Stimulated activated CD8-positive, alpha-beta memory T cell treated with anti-CD3 and anti-CD28 coated beads, Interleukin-12 subunit alpha, Interleukin-12 subunit beta, amount 100 ng/mL, for 1 hour (primary cell): ENCODE data around the gene SIX2.

ENCODE experiments used
- DNase-seq: peaks from one replicate; pipeline ENCODE4 v3.0.0-alpha.2; 2020; ENCODE audit warnings: low read depth

SIX2 gene

GRCh38 chr2:45018023-45018422 lies 8.8 kb upstream of the SIX2 start:
- DNase-seq: no peak

- DNase-seq: no peak
Observed at GRCh38 chr2:45014831-45015230, 5.6 kb upstream of the SIX2 start.

GRCh38 chr2:45014016-45014702 lies 4.9 kb upstream of the SIX2 start:
- DNase-seq: no peak

GRCh38 chr2:45013229-45014015 lies 4.2 kb upstream of the SIX2 start:
- DNase-seq: no peak

- DNase-seq: no peak
Observed at GRCh38 chr2:45012733-45013132, 3.5 kb upstream of the SIX2 start.

- DNase-seq: no peak
Observed at GRCh38 chr2:45011621-45012602, 2.7 kb upstream of the SIX2 start.

GRCh38 chr2:45011121-45011520 lies 1.9 kb upstream of the SIX2 start:
- no peak for DNase-seq

GRCh38 chr2:45010702-45011012 lies 1.4 kb upstream of the SIX2 start:
- DNase-seq: no peak

DNA sequence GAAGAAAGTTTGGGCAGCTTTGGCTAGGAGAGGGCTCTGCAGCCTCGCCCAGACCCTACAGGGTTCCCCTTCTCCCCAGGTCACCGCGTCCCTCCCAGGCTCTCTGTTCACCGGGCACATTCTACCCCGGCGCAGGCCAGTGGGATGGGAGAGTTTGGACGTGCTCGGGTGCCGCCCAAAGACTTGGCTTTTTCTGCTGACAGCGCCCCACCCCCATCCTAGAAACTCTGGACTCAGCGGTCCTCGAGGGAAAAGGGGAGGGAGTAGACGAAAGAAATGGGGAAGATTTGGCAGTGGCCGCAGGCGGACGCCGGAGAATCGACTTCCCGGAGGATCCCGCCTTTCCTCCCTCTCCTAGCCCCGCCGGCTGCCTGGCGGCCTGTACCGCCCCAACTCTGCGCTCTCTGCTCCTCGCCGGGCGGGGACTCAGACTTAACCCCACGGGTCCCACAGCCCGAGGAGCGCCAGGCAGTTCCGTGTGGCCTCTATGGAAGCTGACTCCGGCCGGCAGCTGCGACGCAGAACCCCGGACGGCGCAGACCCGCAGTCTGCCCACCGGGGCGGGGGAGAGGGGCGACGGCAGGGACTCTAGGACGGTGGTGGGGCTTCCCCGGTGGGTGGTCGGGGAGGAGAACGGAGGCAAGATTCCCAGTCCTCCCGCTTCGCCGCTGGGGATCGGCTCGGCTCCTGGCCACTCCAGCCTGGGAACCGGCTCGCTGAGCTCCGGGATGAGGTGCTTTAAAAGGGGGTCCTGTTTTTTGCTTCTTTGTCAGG lies 863 bp upstream of the SIX2 start:
- DNase-seq: no peak

DNA sequence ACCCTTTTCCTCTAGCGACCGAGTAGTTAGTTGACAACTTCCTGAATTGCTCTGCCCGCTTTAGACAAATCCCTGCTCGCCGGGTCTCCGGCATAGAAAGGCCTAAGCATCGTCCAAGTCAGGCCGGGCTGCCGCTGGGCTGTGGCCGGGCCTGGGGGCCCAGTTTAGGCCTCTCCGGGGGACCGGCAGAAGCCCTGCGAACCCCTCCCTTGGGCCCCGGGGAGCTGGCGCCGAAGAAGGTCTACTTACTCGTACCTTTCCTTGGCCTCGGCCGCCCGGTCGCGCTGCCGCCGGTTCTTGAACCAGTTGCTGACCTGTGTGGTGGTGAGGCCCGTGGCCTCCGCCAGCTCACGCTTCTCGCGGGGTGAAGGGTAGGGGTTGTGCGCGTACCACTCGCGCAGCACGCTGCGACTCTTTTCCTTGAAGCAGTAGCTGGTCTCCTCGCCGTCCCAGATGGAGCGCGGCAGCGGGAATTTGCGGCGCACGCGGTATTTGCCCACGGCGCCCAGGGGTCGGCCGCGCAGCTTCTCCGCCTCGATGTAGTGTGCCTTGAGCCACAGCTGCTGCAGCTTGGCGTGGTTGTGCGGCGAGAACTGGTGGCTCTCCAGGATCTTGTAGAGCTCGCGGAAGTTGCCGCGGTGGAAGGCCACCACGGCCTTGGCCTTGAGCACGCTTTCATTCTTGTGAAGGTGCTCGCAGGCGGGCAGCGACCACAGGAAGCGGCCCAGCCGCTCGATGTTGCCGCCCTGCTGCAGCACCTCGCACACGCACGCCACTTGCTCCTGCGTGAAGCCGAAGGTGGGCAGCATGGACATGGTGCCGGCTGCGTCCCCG lies 739 bp downstream of the SIX2 start:
- no peak for DNase-seq

DNA sequence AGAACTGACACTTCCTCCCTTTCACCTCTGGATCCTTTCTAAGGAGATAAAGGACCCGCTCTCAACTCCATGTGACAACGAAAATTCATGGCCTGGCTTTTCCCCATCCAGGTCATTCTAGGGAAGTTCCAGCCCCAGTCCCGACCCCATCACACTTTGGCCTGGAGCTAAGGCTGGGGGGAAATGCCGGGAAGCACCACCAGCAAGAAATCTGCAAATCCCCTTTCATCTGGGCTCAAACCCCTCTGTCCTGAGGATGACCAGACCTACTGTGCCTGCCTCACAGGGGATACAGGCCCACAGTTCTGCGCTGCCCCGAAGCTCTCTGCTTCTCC lies 1.3 kb downstream of the SIX2 start:
- DNase-seq: no peak

DNA sequence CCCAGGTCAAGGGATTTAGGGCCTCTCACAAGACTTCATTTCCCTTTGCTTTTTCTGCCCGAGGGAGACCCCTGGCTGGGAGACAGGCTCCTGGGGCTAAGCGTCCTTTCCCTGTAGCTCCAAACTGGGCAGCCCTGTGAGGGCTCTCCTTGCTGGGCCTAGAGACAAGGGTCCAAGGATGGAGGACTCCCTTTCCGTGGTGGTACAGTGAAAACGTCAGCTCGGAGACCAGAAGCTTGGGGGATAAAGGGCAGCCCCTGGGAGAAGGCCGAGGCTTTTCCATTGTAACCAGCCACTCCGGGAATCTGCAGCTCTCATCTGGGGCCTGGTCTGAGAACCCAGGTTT lies 2.3 kb downstream of the SIX2 start:
- DNase-seq: no peak

DNA sequence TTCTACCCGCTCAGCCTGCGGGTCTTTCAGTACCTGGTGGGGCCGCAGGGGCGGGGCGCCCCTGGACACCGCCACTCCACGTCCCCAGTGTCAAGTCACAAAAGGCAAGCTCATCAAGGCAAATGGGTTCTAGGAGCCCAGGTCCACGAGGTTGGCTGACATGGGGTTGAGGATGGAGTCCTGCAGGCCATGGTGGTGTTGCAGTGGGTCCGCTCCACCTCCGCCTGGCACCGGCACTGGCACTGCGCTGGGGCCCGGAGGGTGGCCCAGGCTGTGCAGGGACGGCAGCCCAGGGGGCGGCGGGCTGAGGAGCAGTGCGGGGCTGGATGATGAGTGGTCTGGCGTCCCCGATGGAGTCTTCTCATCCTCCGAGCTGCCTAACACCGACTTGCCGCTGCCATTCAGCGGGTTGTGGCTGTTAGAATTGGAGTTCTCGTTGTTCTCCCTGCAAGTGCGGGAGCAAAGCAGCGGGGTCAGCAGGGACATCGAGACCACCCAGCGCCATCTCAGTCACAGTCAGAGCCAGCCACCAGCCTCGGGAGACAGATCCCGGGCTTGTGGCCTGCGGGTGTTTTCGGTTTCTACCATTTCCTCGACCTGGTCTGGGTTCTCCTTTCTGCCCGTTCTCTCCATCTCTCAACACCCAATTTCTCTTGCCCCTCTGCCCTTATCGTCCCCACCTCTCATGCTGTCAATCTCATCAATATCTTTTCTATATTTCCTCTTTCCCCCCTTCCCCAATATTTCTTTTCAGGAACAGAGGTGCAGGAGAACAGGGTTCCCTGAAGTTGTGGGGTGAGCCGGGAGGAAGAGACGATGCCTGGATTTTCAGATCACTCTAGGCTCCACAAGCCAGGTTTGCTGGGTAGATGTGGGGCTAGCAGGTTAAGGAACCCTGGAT lies 3.0 kb downstream of the SIX2 start:
- DNase-seq: no peak

DNA sequence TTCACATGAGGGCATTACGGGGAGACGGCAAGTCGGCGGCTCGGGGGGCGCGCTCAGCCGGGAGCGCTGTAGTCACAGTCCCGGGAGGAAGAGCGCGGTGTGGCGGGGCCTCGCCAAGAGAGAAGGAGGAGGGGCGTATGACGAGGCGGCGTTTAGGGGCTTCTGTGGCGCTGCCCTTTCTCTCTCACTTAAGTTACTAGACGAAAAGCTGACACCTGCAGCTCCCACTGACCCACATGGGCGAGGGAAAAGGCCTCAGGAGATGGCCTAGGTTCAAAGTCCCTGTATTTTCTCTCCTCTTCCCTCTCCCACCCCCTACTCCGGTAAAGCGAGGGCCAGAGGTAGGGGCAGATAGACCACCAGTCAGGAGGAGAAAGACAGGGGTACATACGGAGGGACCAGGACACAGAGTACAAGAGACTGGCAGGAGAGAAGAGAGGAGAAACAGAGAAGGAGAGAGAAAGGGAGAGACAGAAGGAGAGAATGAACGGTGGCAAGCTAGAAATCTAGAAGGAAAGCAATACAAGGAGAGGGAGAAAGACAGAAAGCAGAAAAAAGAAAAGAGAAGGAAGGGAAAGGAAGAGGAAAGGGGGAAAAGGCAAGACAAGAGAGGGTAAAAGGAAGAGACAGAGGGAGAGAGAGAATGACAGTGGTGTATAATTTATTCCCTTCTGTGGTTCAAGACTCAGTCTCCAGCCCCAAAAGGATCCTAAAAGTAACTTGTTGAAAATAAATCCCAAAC lies 3.8 kb downstream of the SIX2 start:
- no peak for DNase-seq

- no peak for DNase-seq
Observed at GRCh38 chr2:45004562-45005191, 4.6 kb downstream of the SIX2 start.

- no peak for DNase-seq
Observed at GRCh38 chr2:45003579-45004551, 5.4 kb downstream of the SIX2 start.

GRCh38 chr2:45002686-45003085 lies 6.6 kb downstream of the SIX2 start:
- DNase-seq: no peak

- DNase-seq: no peak
Observed at GRCh38 chr2:45001869-45002385, 7.3 kb downstream of the SIX2 start.
